ENCODE data around the gene DDX27.

GRCh38 chr20:49277786-49278035, 58.5 kb downstream of the DDX27 start:
- TF ChIP-seq, protein P1, sequence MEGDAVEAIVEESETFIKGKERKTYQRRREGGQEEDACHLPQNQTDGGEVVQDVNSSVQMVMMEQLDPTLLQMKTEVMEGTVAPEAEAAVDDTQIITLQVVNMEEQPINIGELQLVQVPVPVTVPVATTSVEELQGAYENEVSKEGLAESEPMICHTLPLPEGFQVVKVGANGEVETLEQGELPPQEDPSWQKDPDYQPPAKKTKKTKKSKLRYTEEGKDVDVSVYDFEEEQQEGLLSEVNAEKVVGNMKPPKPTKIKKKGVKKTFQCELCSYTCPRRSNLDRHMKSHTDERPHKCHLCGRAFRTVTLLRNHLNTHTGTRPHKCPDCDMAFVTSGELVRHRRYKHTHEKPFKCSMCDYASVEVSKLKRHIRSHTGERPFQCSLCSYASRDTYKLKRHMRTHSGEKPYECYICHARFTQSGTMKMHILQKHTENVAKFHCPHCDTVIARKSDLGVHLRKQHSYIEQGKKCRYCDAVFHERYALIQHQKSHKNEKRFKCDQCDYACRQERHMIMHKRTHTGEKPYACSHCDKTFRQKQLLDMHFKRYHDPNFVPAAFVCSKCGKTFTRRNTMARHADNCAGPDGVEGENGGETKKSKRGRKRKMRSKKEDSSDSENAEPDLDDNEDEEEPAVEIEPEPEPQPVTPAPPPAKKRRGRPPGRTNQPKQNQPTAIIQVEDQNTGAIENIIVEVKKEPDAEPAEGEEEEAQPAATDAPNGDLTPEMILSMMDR (IDR thresholded peaks at IDR 0.05): no peak
- TF ChIP-seq POLR2A (IDR thresholded peaks at IDR 0.05): peak in 1 of 3 donors; percentile 52
